ENCODE data around the gene SIGLEC12.

- TF ChIP-seq BACH2 (CRISPR knock-in tag; IDR thresholded peaks at IDR 0.05; ENCODE audit: borderline replicate concordance) = no peak
- TF ChIP-seq ESRRG (CRISPR knock-in tag; IDR thresholded peaks at IDR 0.05) = no peak
- no peak for TF ChIP-seq ZFP30 (CRISPR knock-in tag; IDR thresholded peaks at IDR 0.05)
- TF ChIP-seq ZNF70 (CRISPR knock-in tag; IDR thresholded peaks at IDR 0.05) = no peak
- no peak for TF ChIP-seq GLIS3 (CRISPR knock-in tag; IDR thresholded peaks at IDR 0.05)
- TF ChIP-seq ISL1 (CRISPR knock-in tag; IDR thresholded peaks at IDR 0.05) = no peak
- TF ChIP-seq OSR1 (CRISPR knock-in tag; IDR thresholded peaks at IDR 0.05) = no peak
- TF ChIP-seq PPARA (CRISPR knock-in tag; IDR thresholded peaks at IDR 0.05; ENCODE audit: borderline replicate concordance) = no peak
- no peak for TF ChIP-seq TSHZ2 (CRISPR knock-in tag; IDR thresholded peaks at IDR 0.05)
- TF ChIP-seq PATZ1 (CRISPR knock-in tag; IDR thresholded peaks at IDR 0.05; ENCODE audit: borderline replicate concordance) = no peak
- no peak for TF ChIP-seq RARB (CRISPR knock-in tag; IDR thresholded peaks at IDR 0.05)
- TF ChIP-seq ARNTL (CRISPR knock-in tag; IDR thresholded peaks at IDR 0.05; ENCODE audit: borderline replicate concordance, low read depth) = no peak
Observed at GRCh38 chr19:51462276-51462675, 39.3 kb downstream of the SIGLEC12 start.
